Duodenal mucosa (tissue), 2 donors: ENCODE results near the gene CCDC27.

Experiments used
- H3K27ac ChIP-seq: one replicate; pipeline ENCODE4 v1.7.0; 2013; ENCODE audit warnings: low read depth, low read length
- H3K27me3 ChIP-seq, 2 donors: one replicate each; pipeline ENCODE4 v1.7.0; 2013; ENCODE audit warnings: low read length in 2 of 2, control low read depth in 1 of 2; ENCODE audit not compliant: insufficient read depth in 2 of 2, control insufficient read depth in 1 of 2
- H3K36me3 ChIP-seq, 2 donors: one replicate each; pipeline ENCODE4 v1.7.0; 2013; ENCODE audit warnings: low read length in 2 of 2, control low read depth in 1 of 2; ENCODE audit not compliant: insufficient read depth in 2 of 2, control insufficient read depth in 1 of 2
- H3K4me1 ChIP-seq, 2 donors: one replicate each; pipeline ENCODE4 v1.7.0; 2013; ENCODE audit warnings: low read length in 2 of 2, control low read depth in 1 of 2; ENCODE audit not compliant: insufficient read depth in 2 of 2, control insufficient read depth in 1 of 2
- H3K4me3 ChIP-seq, 2 donors: one replicate each; pipeline ENCODE4 v1.7.0; 2013; ENCODE audit warnings: low read length in 2 of 2, low read depth in 1 of 2
- H3K9ac ChIP-seq, 2 donors: one replicate each; pipeline ENCODE4 v1.7.0; 2013; ENCODE audit warnings: low read length in 2 of 2, low read depth in 1 of 2
- H3K9me3 ChIP-seq, 2 donors: one replicate each; pipeline ENCODE4 v1.7.0; 2013; ENCODE audit warnings: low read length in 2 of 2, control low read depth in 1 of 2; ENCODE audit not compliant: control insufficient read depth in 1 of 2

Gene CCDC27

GRCh38 chr1:3735688-3736087 is 16.6 kb upstream of the CCDC27 start:
- Histone ChIP-seq H3K27me3 (peaks cover 6 to 11% of the 10 kb centered on the region in 2 donors), H3K27ac (no peak overlapping the region), H3K9me3 (no peaks in the 10 kb centered on the region), H3K4me1 (no peaks in the 10 kb centered on the region), H3K9ac (no peak overlapping the region), H3K4me3 (no peak overlapping the region), H3K36me3 (peaks cover 0 to 11% of the 10 kb centered on the region in 2 donors)

- no peak overlapping the region for H3K9ac ChIP-seq
- peaks cover 0 to 11% of the 10 kb centered on the region in 2 donors for H3K36me3 ChIP-seq
- H3K27me3 ChIP-seq: peaks cover 6 to 11% of the 10 kb centered on the region in 2 donors
- H3K9me3 ChIP-seq: no peaks in the 10 kb centered on the region
- H3K4me3 ChIP-seq: no peak overlapping the region
- no peak overlapping the region for H3K27ac ChIP-seq
- H3K4me1 ChIP-seq: no peaks in the 10 kb centered on the region
These were observed 16.1 kb upstream of the CCDC27 start for GRCh38 chr1:3736131-3736561.

DNA sequence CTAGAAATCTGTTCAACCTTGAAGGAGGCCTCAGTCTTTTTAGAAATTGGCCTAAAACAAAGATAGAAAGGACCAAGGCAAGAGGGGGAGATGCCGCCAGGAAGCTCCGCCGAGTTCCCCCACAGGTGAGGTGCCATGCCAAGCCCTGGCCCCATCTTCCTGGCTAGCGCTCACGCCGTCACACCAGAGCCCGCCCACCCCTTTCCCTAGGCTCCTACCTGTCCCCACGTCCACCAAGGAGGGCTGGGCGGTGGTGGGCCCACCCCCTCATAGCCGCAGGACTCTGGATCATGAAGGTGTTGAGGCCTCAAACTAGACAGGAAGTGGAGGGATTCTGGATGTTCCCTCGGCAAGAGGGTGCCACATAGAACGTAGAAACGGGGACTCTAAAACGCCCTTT is 15.5 kb upstream of the CCDC27 start:
- Histone ChIP-seq H3K4me1 (no peaks in the 10 kb centered on the region), H3K4me3 (no peak overlapping the region), H3K36me3 (peaks cover 0 to 12% of the 10 kb centered on the region in 2 donors), H3K27me3 (peaks cover 6 to 11% of the 10 kb centered on the region in 2 donors), H3K9me3 (no peaks in the 10 kb centered on the region), H3K9ac (no peak overlapping the region), H3K27ac (no peak overlapping the region)

GRCh38 chr1:3738943-3739342 is 13.3 kb upstream of the CCDC27 start:
- no peak overlapping the region for H3K9ac ChIP-seq
- peaks cover 0 to 19% of the 10 kb centered on the region in 2 donors for H3K36me3 ChIP-seq
- no peak overlapping the region for H3K4me3 ChIP-seq
- H3K9me3 ChIP-seq: no peaks in the 10 kb centered on the region
- H3K27ac ChIP-seq: no peak overlapping the region
- H3K4me1 ChIP-seq: no peaks in the 10 kb centered on the region
- no peaks in the 10 kb centered on the region for H3K27me3 ChIP-seq

DNA sequence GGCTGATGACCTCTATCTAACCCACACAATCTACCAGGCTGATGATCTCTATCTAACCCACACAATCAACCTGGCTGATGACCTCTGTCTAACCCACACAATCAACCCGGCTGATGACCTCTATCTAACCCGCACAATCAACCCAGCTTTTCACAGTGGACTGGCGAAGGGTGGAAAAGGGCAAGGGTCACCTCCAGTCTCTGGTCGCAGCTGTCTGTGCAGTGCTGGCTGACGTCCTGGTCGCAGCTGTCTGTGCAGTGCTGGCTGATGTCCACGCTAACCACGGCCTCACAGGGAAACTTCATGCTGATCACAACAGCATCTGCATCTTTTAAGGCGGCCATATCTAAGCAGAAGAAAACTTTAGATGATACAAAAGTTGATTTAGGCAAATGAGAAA is 12.2 kb upstream of the CCDC27 start:
- H3K36me3 ChIP-seq: peaks cover 0 to 19% of the 10 kb centered on the region in 2 donors

DNA sequence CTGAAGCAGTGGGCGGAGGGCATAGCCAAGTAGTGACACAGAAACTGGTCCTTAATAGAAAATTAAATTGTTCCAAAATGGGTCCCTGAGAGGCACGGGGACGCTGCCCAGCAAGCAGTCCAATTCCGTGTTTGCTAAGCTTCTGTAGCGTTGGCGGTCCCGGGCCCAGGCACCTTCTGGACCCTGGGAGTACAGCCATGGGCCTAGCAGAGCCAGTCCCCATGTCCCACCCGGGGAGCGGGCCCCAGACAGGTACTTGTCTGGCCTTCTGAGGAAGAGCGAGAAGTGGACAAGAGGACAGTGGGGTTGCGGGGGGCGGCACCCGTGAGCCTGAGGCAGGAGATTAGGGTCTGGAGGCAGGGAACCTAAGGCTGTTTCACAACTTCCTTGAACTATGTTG is 11.5 kb upstream of the CCDC27 start:
- Histone ChIP-seq H3K4me1 (no peaks in the 10 kb centered on the region), H3K9ac (no peak overlapping the region), H3K27me3 (no peaks in the 10 kb centered on the region), H3K27ac (no peak overlapping the region), H3K4me3 (no peak overlapping the region), H3K9me3 (no peaks in the 10 kb centered on the region), H3K36me3 (peaks cover 0 to 18% of the 10 kb centered on the region in 2 donors)

More for the DNA sequence above, 12.2 kb upstream of the CCDC27 start:
- Histone ChIP-seq H3K9me3 (no peaks in the 10 kb centered on the region), H3K4me3 (no peak overlapping the region), H3K4me1 (no peaks in the 10 kb centered on the region), H3K9ac (no peak overlapping the region), H3K27me3 (no peaks in the 10 kb centered on the region), H3K27ac (no peak overlapping the region)

DNA sequence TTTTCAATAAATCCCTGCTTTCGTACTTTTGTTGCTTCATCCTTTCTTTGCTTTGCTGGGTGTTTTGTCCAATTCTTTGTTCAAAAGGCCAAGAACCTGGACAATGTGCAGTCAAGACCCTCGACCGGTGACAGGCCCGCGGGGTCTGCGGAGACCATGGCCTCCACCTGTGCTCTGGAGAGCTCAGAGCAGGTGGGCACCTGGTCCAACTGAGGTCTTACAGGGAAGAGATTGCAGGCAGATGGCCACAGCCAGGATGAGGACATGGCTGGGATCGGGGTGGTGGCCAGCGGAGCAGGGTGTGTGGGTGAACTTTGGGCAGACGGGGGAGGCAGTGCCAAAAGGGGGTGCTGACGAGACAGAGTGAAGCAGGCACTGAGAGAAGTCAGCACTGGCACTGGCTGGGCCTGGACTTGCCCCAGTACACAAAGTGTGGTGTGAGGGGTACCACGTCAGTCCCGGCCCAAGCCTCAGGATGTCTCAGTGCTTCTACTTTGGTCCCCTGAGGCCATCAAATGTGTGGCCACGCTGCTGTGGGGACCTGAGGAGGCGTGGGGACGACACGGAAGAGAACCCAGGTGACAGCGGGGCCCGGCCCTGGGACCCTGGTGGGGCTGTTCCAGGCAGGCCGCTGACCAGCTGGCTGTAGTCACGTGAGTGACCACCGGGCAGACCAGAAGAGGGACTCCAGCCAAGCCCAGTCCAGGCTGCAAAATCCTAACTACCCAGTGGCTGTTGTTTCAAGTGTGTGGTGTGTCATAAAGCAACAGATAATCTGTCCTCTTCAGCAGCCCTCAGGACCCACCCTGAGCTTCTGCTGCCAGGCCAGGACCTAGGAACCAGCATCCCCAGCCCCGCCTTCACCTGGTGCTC is 10.4 kb upstream of the CCDC27 start:
- peaks cover 0 to 5% of the 10 kb centered on the region in 2 donors for H3K4me1 ChIP-seq
- H3K4me3 ChIP-seq: no peak overlapping the region
- H3K27me3 ChIP-seq: no peaks in the 10 kb centered on the region
- no peak overlapping the region for H3K27ac ChIP-seq
- H3K36me3 ChIP-seq: peaks cover 0 to 17% of the 10 kb centered on the region in 2 donors
- H3K9ac ChIP-seq: no peak overlapping the region
- no peaks in the 10 kb centered on the region for H3K9me3 ChIP-seq

GRCh38 chr1:3742439-3743298 is 9.6 kb upstream of the CCDC27 start:
- no peaks in the 10 kb centered on the region for H3K27me3 ChIP-seq
- no peak overlapping the region for H3K4me3 ChIP-seq
- H3K9ac ChIP-seq: no peak overlapping the region
- peaks cover 1 to 5% of the 10 kb centered on the region in 2 donors for H3K4me1 ChIP-seq
- peaks cover 0 to 17% of the 10 kb centered on the region in 2 donors for H3K36me3 ChIP-seq
- H3K27ac ChIP-seq: no peak overlapping the region
- no peaks in the 10 kb centered on the region for H3K9me3 ChIP-seq

GRCh38 chr1:3743421-3743820 is 8.8 kb upstream of the CCDC27 start:
- H3K27ac ChIP-seq: no peak overlapping the region
- no peak overlapping the region for H3K9ac ChIP-seq
- H3K9me3 ChIP-seq: no peaks in the 10 kb centered on the region
- H3K4me1 ChIP-seq: peaks cover 7 to 11% of the 10 kb centered on the region in 2 donors
- H3K4me3 ChIP-seq: no peak overlapping the region
- H3K27me3 ChIP-seq: no peaks in the 10 kb centered on the region
- H3K36me3 ChIP-seq: peaks cover 0 to 13% of the 10 kb centered on the region in 2 donors

GRCh38 chr1:3743826-3744225 is 8.4 kb upstream of the CCDC27 start:
- H3K9ac ChIP-seq: no peak overlapping the region
- H3K9me3 ChIP-seq: no peaks in the 10 kb centered on the region
- H3K4me3 ChIP-seq: no peak overlapping the region
- H3K36me3 ChIP-seq: peaks cover 0 to 9% of the 10 kb centered on the region in 2 donors
- H3K27ac ChIP-seq: no peak overlapping the region
- H3K4me1 ChIP-seq: peaks cover 7 to 11% of the 10 kb centered on the region in 2 donors
- H3K27me3 ChIP-seq: no peaks in the 10 kb centered on the region
